ENCODE results near the gene CCND3. TPM values are rescaled to one million over a fixed set of nuclear protein-coding genes. Genes with fewer than 3 reads are reported as not detected.

Gene CCND3
- total RNA-seq, 1 donor from 2014 or later, result 122 TPM

- H3K9me3 ChIP-seq, result no peaks in the 10 kb centered on the region
- H3K27ac ChIP-seq, result no peak overlapping the region
- H3K4me1 ChIP-seq, result no peaks in the 10 kb centered on the region
- H3K27me3 ChIP-seq, result no peaks in the 10 kb centered on the region
- TF ChIP-seq POLR2A (IDR thresholded peaks at IDR 0.05) (no peak), POLR2AphosphoS5 (IDR thresholded peaks at IDR 0.05; ENCODE audit: insufficient read depth in 1 of 2, low read depth in 1 of 2) (no peak), CTCF (IDR thresholded peaks at IDR 0.05) (no peak)
- no peak for DNase-seq (ENCODE audit: extremely low spot score in 2 of 2)
- no peaks in the 10 kb centered on the region for H3K36me3 ChIP-seq
- no peak overlapping the region for H3K4me3 ChIP-seq
- intact Hi-C loops (cut with DNase I), result no loop called here
Observed at GRCh38 chr6:41966214-41966920, 24.8 kb upstream of the CCND3 start.

- H3K27me3 ChIP-seq, result no peaks in the 10 kb centered on the region
- no peak overlapping the region for H3K4me3 ChIP-seq
- H3K4me1 ChIP-seq, result no peaks in the 10 kb centered on the region
- no peaks in the 10 kb centered on the region for H3K36me3 ChIP-seq
- no peak for DNase-seq (ENCODE audit: extremely low spot score in 2 of 2)
- no peaks in the 10 kb centered on the region for H3K9me3 ChIP-seq
- TF ChIP-seq CTCF (IDR thresholded peaks at IDR 0.05) (no peak), POLR2AphosphoS5 (IDR thresholded peaks at IDR 0.05; ENCODE audit: insufficient read depth in 1 of 2, low read depth in 1 of 2) (no peak), POLR2A (IDR thresholded peaks at IDR 0.05) (no peak)
- intact Hi-C loops (cut with DNase I), result no loop called here
- H3K27ac ChIP-seq, result no peak overlapping the region
Observed at GRCh38 chr6:41965429-41966213, 24.0 kb upstream of the CCND3 start.

GRCh38 chr6:41964201-41964887 is 22.7 kb upstream of the CCND3 start:
- TF ChIP-seq POLR2AphosphoS5 (IDR thresholded peaks at IDR 0.05; ENCODE audit: insufficient read depth in 1 of 2, low read depth in 1 of 2) (no peak), CTCF (IDR thresholded peaks at IDR 0.05) (no peak), POLR2A (IDR thresholded peaks at IDR 0.05) (no peak)
- no peak for DNase-seq (ENCODE audit: extremely low spot score in 2 of 2)
- intact Hi-C loops (cut with DNase I), result no loop called here
- Histone ChIP-seq H3K9me3 (no peaks in the 10 kb centered on the region), H3K4me3 (no peak overlapping the region), H3K36me3 (no peaks in the 10 kb centered on the region), H3K27ac (no peak overlapping the region), H3K4me1 (no peaks in the 10 kb centered on the region), H3K27me3 (no peaks in the 10 kb centered on the region)

- H3K4me1 ChIP-seq, result no peaks in the 10 kb centered on the region
- no peak for TF ChIP-seq CTCF (IDR thresholded peaks at IDR 0.05)
- TF ChIP-seq POLR2AphosphoS5 (IDR thresholded peaks at IDR 0.05; ENCODE audit: insufficient read depth in 1 of 2, low read depth in 1 of 2), result no peak
- no peak for TF ChIP-seq POLR2A (IDR thresholded peaks at IDR 0.05)
- H3K27ac ChIP-seq, result no peak overlapping the region
- no peaks in the 10 kb centered on the region for H3K36me3 ChIP-seq
- H3K27me3 ChIP-seq, result no peaks in the 10 kb centered on the region
- H3K9me3 ChIP-seq, result no peaks in the 10 kb centered on the region
- intact Hi-C loops (cut with DNase I), result no loop called here
- no peak overlapping the region for H3K4me3 ChIP-seq
- no peak for DNase-seq (ENCODE audit: extremely low spot score in 2 of 2)
Observed at GRCh38 chr6:41963371-41963770, 21.8 kb upstream of the CCND3 start.
